ENCODE measurements around the gene ABCC5.

Gene ABCC5

GRCh38 chr3:183975981-183976662 lies 41.6 kb downstream of the ABCC5 start:
- peak; percentile 65 for DNase-seq (ENCODE audit: low spot score)

- DNase-seq (ENCODE audit: low spot score), result no peak
Measured at GRCh38 chr3:183968666-183969245, 48.9 kb downstream of the ABCC5 start.

DNA sequence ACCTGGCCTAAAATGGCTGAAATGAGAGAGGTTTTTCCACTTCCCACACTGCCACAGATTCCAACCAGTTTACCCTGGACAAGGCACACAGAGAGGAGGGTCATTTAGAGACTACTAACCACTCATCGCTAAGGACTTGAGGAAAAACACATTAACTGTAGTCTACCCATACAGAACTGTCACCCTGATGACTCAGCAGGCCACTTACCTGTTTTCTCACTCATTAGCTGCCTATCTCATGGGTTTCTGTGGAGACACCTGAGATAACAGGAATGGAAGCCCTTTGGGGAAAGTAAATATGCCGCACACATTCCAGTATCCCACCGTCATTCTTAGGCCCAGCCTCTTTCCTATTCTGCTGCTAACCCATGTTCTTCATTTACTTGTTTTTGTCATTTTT lies 50.0 kb downstream of the ABCC5 start:
- DNase-seq (ENCODE audit: low spot score), result no peak

DNA sequence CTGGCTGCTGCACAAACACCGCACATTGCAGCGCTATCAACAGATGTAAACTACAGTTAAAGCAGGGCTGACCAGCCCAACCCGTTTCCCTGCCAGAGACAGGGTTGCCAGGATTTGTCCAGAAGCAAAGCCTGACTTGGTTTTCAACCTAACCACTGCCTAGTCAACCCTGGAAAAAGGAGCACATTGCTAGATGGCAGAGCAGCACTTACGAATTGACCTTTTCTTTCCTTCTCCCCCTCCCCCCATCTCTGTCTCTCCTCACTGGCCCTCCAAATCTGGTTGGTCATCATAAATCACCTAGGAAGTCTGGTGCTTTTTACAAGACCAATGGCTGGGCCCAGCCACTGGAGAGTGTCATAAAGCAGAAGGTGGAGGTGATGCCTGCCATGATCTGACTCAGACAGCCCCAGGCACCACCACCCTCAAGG lies 51.3 kb downstream of the ABCC5 start:
- DNase-seq (ENCODE audit: low spot score), result no peak

DNA sequence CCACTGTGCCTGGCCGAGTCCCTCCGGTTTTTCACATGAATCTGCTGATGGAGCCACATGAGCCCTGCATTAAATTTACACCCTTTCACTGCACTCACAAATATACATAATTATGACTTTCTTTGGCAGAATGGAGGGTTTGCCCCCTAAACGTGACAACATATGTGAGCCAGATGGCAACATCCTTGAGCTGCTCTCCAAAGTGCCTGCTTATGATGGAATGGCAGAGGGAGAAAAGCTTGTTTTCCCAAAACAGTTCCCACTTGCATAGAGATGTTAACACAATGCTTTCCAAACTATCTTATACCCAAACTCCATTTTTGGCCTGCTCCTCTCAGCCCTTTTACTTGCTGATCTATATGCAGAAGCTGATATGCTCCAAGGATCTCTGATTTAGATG lies 54.9 kb downstream of the ABCC5 start:
- no peak for DNase-seq (ENCODE audit: low spot score)

DNA sequence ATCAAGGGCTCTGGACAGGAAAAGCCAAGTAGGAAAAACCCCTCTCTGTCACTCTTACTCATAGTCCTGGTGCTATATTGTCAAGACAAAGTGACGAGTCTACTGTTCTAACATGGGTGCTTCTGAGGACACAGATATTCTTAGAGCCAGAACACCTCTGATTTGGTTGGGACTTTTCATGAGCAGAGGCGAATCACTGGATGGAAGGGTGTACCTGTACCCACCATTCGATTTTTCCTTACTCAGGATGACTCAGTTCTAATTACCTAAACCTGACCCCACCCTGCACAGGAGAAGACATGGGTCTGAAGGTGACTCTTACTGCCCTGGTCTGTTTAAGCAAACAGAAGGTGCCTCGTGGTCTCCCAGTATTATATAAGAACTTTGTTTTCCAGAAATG lies 58.5 kb downstream of the ABCC5 start:
- peak; percentile 19 for DNase-seq (ENCODE audit: low spot score)

GRCh38 chr3:183958775-183959174 lies 58.9 kb downstream of the ABCC5 start:
- DNase-seq (ENCODE audit: low spot score), result no peak

GRCh38 chr3:183958226-183958625 lies 59.5 kb downstream of the ABCC5 start:
- no peak for DNase-seq (ENCODE audit: low spot score)

DNA sequence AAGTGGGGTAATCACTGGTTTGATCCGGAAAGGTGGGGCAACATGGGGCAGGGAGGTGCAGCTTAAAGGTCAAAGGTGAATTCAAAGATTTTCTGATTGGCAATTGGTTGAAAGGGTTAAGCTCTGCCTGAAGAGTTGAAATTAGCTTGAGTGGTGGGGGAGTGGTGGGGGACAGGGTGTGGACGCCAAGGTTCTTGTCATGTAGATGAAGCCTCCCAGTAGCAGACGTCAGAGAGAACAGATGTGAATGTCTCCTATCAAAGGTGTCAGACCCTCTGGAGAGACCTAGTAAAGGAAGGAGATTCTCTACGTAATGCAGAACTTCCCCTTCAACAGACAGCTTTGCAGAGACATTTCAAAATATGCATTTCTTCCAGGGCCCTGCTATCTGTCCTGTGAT lies 62.8 kb downstream of the ABCC5 start:
- DNase-seq (ENCODE audit: low spot score), result no peak

GRCh38 chr3:183953471-183954070 lies 64.1 kb downstream of the ABCC5 start:
- no peak for DNase-seq (ENCODE audit: low spot score)

GRCh38 chr3:183951459-183951858 lies 66.2 kb downstream of the ABCC5 start:
- DNase-seq (ENCODE audit: low spot score), result no peak

DNA sequence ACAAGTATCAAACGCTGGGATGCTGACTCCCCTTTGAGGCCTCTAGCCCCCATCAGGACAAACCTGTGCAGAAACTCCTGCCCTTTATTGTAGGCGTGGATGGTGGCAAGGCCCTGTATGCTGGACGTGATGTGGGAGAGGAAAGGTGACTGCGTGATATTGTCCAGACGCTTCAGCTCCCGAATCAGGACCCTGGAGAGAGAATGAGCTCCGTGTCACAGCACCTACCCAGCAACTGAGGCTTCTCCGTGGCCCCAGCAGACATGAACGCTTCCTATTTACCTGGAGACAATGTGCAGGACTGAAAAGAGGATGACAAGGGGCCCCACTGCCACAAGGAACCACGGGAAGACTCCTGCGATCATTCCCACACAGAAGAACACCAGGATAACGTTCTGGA lies 68.0 kb downstream of the ABCC5 start:
- no peak for DNase-seq (ENCODE audit: low spot score)

GRCh38 chr3:183946037-183946436 lies 71.6 kb downstream of the ABCC5 start:
- no peak for DNase-seq (ENCODE audit: low spot score)

GRCh38 chr3:183944775-183945174 lies 72.9 kb downstream of the ABCC5 start:
- no peak for DNase-seq (ENCODE audit: low spot score)

DNA sequence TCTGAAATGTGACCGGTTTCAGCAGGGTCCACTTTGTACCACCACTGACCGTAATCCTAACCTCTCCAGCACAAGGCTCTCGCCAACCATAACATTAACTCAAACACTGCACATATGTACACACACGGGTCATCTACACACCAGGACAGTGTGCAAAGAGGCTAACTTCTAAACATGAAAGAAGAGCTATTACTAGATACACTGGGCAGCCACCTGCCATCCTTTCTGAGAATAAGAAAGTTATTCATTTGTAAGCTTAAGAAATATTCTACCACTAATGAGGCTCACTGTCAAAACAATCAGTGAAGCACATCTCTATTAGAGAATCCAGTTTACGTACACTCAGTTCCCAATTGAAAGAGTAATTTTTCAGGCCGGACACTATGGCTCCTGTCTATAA lies 73.9 kb downstream of the ABCC5 start:
- no peak for DNase-seq (ENCODE audit: low spot score)

- DNase-seq (ENCODE audit: low spot score), result no peak
Measured at GRCh38 chr3:183941216-183941615, 76.5 kb downstream of the ABCC5 start.

DNA sequence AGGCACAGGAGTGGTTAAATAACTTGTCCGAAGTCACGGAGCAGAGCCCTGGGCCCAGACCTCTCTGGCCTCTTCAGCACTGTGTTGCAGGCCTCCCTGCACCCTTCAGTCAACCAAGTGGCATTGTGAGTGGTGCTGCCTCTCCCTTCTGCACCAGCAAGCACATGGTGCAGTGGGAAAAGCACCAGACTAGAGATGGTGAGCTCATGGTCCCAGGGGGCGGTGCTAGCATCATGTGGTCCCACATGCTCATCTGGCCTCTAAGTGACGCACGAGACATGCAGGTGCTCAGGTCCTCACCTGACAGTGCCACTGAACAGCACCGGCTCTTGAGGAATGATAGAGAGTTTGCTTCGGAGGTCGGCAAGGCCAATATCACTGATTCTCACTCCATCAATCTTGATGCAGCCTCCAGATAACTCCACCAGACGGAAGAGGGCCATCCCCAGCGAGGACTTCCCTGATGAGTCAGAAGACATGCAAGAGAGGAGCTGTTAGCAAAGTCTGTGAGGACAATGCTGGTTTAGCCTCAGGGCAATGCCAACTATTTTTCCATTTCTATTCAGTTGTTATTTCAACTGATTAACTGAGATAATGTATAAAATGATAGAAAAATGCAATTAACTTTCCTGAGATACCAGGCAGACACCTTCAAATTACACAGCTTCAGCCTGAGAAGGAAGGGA lies 79.9 kb downstream of the ABCC5 start:
- DNase-seq (ENCODE audit: low spot score), result no peak

DNA sequence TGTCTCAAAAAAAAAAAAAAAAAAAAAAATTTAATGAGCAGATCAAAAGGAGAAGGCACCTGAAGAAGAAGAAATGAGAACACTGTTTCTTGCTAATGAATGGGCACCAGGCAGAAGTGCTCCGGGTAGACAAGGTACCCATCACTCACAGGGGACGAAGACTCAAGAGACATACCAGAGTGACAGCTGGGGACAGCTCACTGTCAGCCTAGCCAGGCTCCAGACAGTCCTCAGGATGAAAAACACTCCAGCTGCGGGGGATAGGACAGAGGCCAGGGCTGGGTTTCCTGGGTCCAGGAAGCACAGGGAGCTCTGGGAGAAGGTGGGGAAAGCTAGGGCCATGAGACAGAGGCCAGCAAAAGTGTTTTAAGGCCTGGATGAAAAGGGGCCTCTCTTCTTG lies 84.5 kb downstream of the ABCC5 start:
- DNase-seq (ENCODE audit: low spot score), result no peak

GRCh38 chr3:183931881-183932280 lies 85.8 kb downstream of the ABCC5 start:
- DNase-seq (ENCODE audit: low spot score), result no peak

DNA sequence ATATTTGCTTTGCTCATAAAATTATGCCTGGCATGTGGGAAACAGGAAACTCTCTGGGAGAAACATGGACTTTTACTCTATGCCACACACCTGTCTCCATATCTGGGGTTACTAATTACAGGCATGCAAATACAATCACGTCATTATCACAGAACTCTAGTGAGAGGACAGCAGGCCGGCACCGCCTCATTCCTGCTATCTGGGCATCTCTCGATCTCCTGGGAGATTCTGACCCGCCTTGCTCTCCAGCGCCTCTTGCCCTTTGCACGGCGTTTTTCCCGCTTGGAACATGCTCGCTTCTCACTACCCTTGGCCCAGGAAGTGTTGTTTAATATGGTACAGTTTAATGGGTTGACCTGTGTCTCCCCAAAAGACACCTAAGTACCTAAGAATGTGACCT lies 87.6 kb downstream of the ABCC5 start:
- DNase-seq (ENCODE audit: low spot score), result no peak

GRCh38 chr3:183927059-183927458 lies 90.6 kb downstream of the ABCC5 start:
- DNase-seq (ENCODE audit: low spot score), result no peak

GRCh38 chr3:183924956-183925355 lies 92.7 kb downstream of the ABCC5 start:
- no peak for DNase-seq (ENCODE audit: low spot score)

GRCh38 chr3:183924543-183924942 lies 93.1 kb downstream of the ABCC5 start:
- no peak for DNase-seq (ENCODE audit: low spot score)

All from hematopoietic multipotent progenitor cell treated with erythropoietin and hydrocortisone succinate and interleukin-3 and kit ligand, for 15 days (in vitro differentiated cells).